Prostate gland (tissue), 2 donors: Measurements from ENCODE around the gene CD1B. TPM values are rescaled to one million over a fixed set of nuclear protein-coding genes. Genes with fewer than 3 reads are reported as not detected.

Experiments used
- DNase-seq: peaks from one replicate; pipeline ENCODE4 v3.0.0-alpha.2; 2019; ENCODE audit warnings: low spot score
- H3K27ac ChIP-seq, 2 donors: fragments of 200-600 bp; sonication (generic); 2 replicates each; pipeline ENCODE4 v1.5.1; 2017 to 2019
- H3K27me3 ChIP-seq: fragments of 200-600 bp; sonication (generic); replicated peaks from 2 replicates; pipeline ENCODE4 v1.5.1; 2019; ENCODE audit not compliant: insufficient read depth
- H3K36me3 ChIP-seq, 2 donors: fragments of 200-600 bp; sonication (generic); 1 replicate in 1 of 2; 2 replicates in 1 of 2; pipeline versions ENCODE4 v1.5.1 to v1.8.1; 2017 to 2019
- H3K4me1 ChIP-seq: fragments of 200-600 bp; sonication (generic); replicated peaks from 2 replicates; pipeline ENCODE4 v1.5.1; 2019
- H3K4me3 ChIP-seq, 2 donors: fragments of 200-600 bp; sonication (generic); 2 replicates each; pipeline ENCODE4 v1.5.1; 2017 to 2019
- H3K9me3 ChIP-seq: fragments of 200-600 bp; sonication (generic); 2 replicates; pipeline ENCODE4 v1.5.1; 2017
- CTCF ChIP-seq, 4 experiments: fragments of 200-600 bp in 2 of 4; fragments of 450-650 bp in 2 of 4; sonication (generic) in 2 of 4; IDR thresholded peaks; 1 replicate in 3 of 4; 2 replicates in 1 of 4; pipeline ENCODE4 v1.5.1; 2016 to 2019; ENCODE audit warnings: antibody characterized with exemption in 4 of 4, mild to moderate bottlenecking in 2 of 4, moderate library complexity in 2 of 4
- POLR2A ChIP-seq: fragments of 450-650 bp; IDR thresholded peaks from one replicate; pipeline ENCODE4 v1.6.1; 2016; ENCODE audit warnings: antibody characterized with exemption, mild to moderate bottlenecking
- POLR2AphosphoS5 ChIP-seq: sonication (generic); formaldehyde crosslinking; IDR thresholded peaks from one replicate; pipeline ENCODE4 v1.6.1; 2017; ENCODE audit warnings: antibody characterized with exemption
- WGBS: methylation state at CpG from one replicate; pipeline ENCODE4 v1.1.5; 2018; 5-methylcytosine and 5-hydroxymethylcytosine counted together
- intact Hi-C: fragments of 100-400 bp; cut with DNase I; formaldehyde crosslinking; loops from one replicate; pipeline ENCODE4 v1.14.2; 2022
- total RNA-seq, 2 donors: library from RNA; depleted of rRNA; stranded (reverse); fragments of >200 nt; gene quantifications; one replicate each; pipeline ENCODE4 v1.1.0, GENCODE V29; 2016

CD1B gene
- total RNA-seq, 2 donors from 2014 or later: not detected

- WGBS: 79% methylated on average over 8 of the region's 8 CpGs
- intact Hi-C loops: no loop called here
- no peak for DNase-seq
- no peak for TF ChIP-seq CTCF (IDR thresholded peaks at IDR 0.05)
- no peak for TF ChIP-seq POLR2A
- TF ChIP-seq POLR2AphosphoS5: no peak
- no peaks in the 10 kb centered on the region for H3K4me1 ChIP-seq
- H3K27ac ChIP-seq: no peak overlapping the region
- H3K9me3 ChIP-seq: no peaks in the 10 kb centered on the region
- H3K36me3 ChIP-seq: no peaks in the 10 kb centered on the region
- H3K27me3 ChIP-seq: no peaks in the 10 kb centered on the region
- H3K4me3 ChIP-seq: no peak overlapping the region
Measured at GRCh38 chr1:158333405-158334155, 2.2 kb upstream of the CD1B start.

- WGBS: 81% methylated on average over 1 of the region's 1 CpG
- no peaks in the 10 kb centered on the region for H3K4me1 ChIP-seq
- TF ChIP-seq POLR2AphosphoS5 (no peak), POLR2A (no peak), CTCF (IDR thresholded peaks at IDR 0.05) (no peak)
Measured at GRCh38 chr1:158331106-158331425, 265 bp downstream of the CD1B start.

GRCh38 chr1:158330391-158331105 is 783 bp downstream of the CD1B start:
- H3K4me3 ChIP-seq: no peak overlapping the region
- WGBS: 81% methylated on average over 11 of the region's 11 CpGs
- no peak for TF ChIP-seq POLR2AphosphoS5
- TF ChIP-seq CTCF (IDR thresholded peaks at IDR 0.05): no peak
- no peak for TF ChIP-seq POLR2A
- no peaks in the 10 kb centered on the region for H3K27me3 ChIP-seq
- DNase-seq: no peak
- no peaks in the 10 kb centered on the region for H3K36me3 ChIP-seq
- H3K4me1 ChIP-seq: no peaks in the 10 kb centered on the region
- intact Hi-C loops: no loop called here
- no peaks in the 10 kb centered on the region for H3K9me3 ChIP-seq
- H3K27ac ChIP-seq: no peak overlapping the region

More at GRCh38 chr1:158331106-158331425, 265 bp downstream of the CD1B start:
- Histone ChIP-seq H3K36me3 (no peaks in the 10 kb centered on the region), H3K27me3 (no peaks in the 10 kb centered on the region), H3K9me3 (no peaks in the 10 kb centered on the region), H3K27ac (no peak overlapping the region), H3K4me3 (no peak overlapping the region)
- DNase-seq: no peak
- intact Hi-C loops: no loop called here

GRCh38 chr1:158329733-158330132 is 1.6 kb downstream of the CD1B start:
- 78% methylated on average over 3 of the region's 3 CpGs for WGBS
- Histone ChIP-seq H3K4me1 (no peaks in the 10 kb centered on the region), H3K27ac (no peak overlapping the region), H3K36me3 (no peaks in the 10 kb centered on the region), H3K27me3 (no peaks in the 10 kb centered on the region), H3K9me3 (no peaks in the 10 kb centered on the region), H3K4me3 (no peak overlapping the region)
- no peak for DNase-seq
- no peak for TF ChIP-seq POLR2AphosphoS5
- TF ChIP-seq CTCF (IDR thresholded peaks at IDR 0.05): no peak
- TF ChIP-seq POLR2A: no peak
- intact Hi-C loops: no loop called here

- Histone ChIP-seq H3K9me3 (no peaks in the 10 kb centered on the region), H3K36me3 (no peaks in the 10 kb centered on the region), H3K4me1 (no peaks in the 10 kb centered on the region), H3K4me3 (no peak overlapping the region), H3K27ac (no peak overlapping the region), H3K27me3 (no peaks in the 10 kb centered on the region)
- WGBS: 89% methylated on average over 7 of the region's 7 CpGs
- intact Hi-C loops: no loop called here
- DNase-seq: no peak
- TF ChIP-seq POLR2A: no peak
- no peak for TF ChIP-seq CTCF (IDR thresholded peaks at IDR 0.05)
- no peak for TF ChIP-seq POLR2AphosphoS5
Measured at GRCh38 chr1:158329300-158329699, 2.0 kb downstream of the CD1B start.
